IMR-90 (cell line): ENCODE data around the gene DNM3. TPM values are rescaled to one million over a fixed set of nuclear protein-coding genes. Genes with fewer than 3 reads are reported as not detected.

Source experiments
- ATAC-seq: fragments of 200-7000 bp; cut with Tn5 transposase; 2 replicates; pipeline ENCODE4 v1.9.1; 2020; ENCODE audit warnings: low read depth, mild to moderate bottlenecking, moderate library complexity
- BruUV-seq: library from RNA; stranded (reverse); fragments of 400-500 nt; replicated peaks from 2 replicates; lab custom pipeline; 2021; lab: Mats Ljungman, UMichigan
- CTCF ChIA-PET: fragments of 300-600 bp; formaldehyde crosslinking; extraction: SDS; loops from one replicate; lab custom pipeline; 2021; ENCODE audit warnings: antibody characterized with exemption; lab: Yijun Ruan, JAX
- POLR2A ChIA-PET: fragments of 300-600 bp; sonication (Branson Sonifier 250); formaldehyde crosslinking; loops from one replicate; lab custom pipeline; 2022; ENCODE audit warnings: antibody characterized with exemption; ENCODE audit not compliant: unreplicated experiment; lab: Charles Lee
- DNase-seq: peaks from one replicate; pipeline ENCODE4 v3.0.0; 2013
- H2AFZ ChIP-seq: replicated peaks from 2 replicates; pipeline ENCODE3; 2013; ENCODE audit warnings: low read length, mild to moderate bottlenecking; ENCODE audit not compliant: poor library complexity
- H2AK5ac ChIP-seq: 2 replicates; pipeline ENCODE4 v1.6.1; 2013; ENCODE audit warnings: low read depth, low read length, inconsistent platforms
- H2AK9ac ChIP-seq: replicated peaks from 2 replicates; pipeline ENCODE3; 2013; ENCODE audit warnings: mild to moderate bottlenecking, low read depth, low read length, moderate library complexity; ENCODE audit not compliant: poor library complexity
- H2BK120ac ChIP-seq: 2 replicates; pipeline ENCODE4 v1.6.1; 2013; ENCODE audit warnings: low read depth, low read length, inconsistent platforms
- H2BK15ac ChIP-seq: 3 replicates; pipeline ENCODE4 v1.6.1; 2013; ENCODE audit warnings: low read depth, low read length, inconsistent platforms
- H2BK20ac ChIP-seq: 2 replicates; pipeline ENCODE4 v1.6.1; 2013; ENCODE audit warnings: low read depth, mild to moderate bottlenecking, inconsistent platforms, low read length, moderate library complexity
- H2BK5ac ChIP-seq: 2 replicates; pipeline ENCODE4 v1.6.1; 2013; ENCODE audit warnings: mild to moderate bottlenecking, low read depth, low read length, inconsistent platforms; ENCODE audit not compliant: poor library complexity, severe bottlenecking
- H3K14ac ChIP-seq: replicated peaks from 2 replicates; pipeline ENCODE4 v1.6.1; 2013; ENCODE audit warnings: low read depth, low read length, inconsistent platforms
- H3K18ac ChIP-seq: 2 replicates; pipeline ENCODE4 v1.6.1; 2013; ENCODE audit warnings: low read depth, low read length, control low read depth
- H3K23ac ChIP-seq: 2 replicates; pipeline ENCODE4 v1.6.1; 2013; ENCODE audit warnings: low read depth, low read length, inconsistent platforms
- H3K27ac ChIP-seq: 2 replicates; pipeline ENCODE4 v1.5.1; 2013; ENCODE audit warnings: mild to moderate bottlenecking, control low read depth, low read length; ENCODE audit not compliant: insufficient read depth
- H3K27me3 ChIP-seq: 2 replicates; pipeline ENCODE4 v1.6.1; 2013; ENCODE audit warnings: low read length; ENCODE audit not compliant: control insufficient read depth, insufficient read depth
- H3K36me3 ChIP-seq: 2 replicates; pipeline ENCODE4 v1.6.1; 2013; ENCODE audit warnings: low read length, mixed read lengths; ENCODE audit not compliant: control insufficient read depth, insufficient read depth
- H3K4ac ChIP-seq: 2 replicates; pipeline ENCODE4 v1.6.1; 2013; ENCODE audit warnings: low read depth, low read length, inconsistent platforms
- H3K4me1 ChIP-seq: 2 replicates; pipeline ENCODE4 v1.6.1; 2013; ENCODE audit warnings: low read length, mixed read lengths; ENCODE audit not compliant: control insufficient read depth, insufficient read depth
- H3K4me2 ChIP-seq: 2 replicates; pipeline ENCODE4 v1.6.1; 2013; ENCODE audit warnings: low read depth, mild to moderate bottlenecking, control low read depth, low read length, moderate library complexity
- H3K4me3 ChIP-seq: 2 replicates; pipeline ENCODE4 v1.5.1; 2013; ENCODE audit warnings: low read depth, mild to moderate bottlenecking, control low read depth, low read length, moderate library complexity; ENCODE audit not compliant: insufficient read depth
- H3K56ac ChIP-seq: 2 replicates; pipeline ENCODE4 v1.6.1; 2013; ENCODE audit warnings: low read length, inconsistent platforms; ENCODE audit not compliant: insufficient read depth; ENCODE audit errors: extremely low read depth
- H3K79me1 ChIP-seq, 2 experiments: 2 replicates each; pipeline ENCODE4 v1.6.1; 2013; ENCODE audit warnings: low read length in 2 of 2, inconsistent platforms in 1 of 2, low read depth in 1 of 2
- H3K9ac ChIP-seq: 2 replicates; pipeline ENCODE4 v1.6.1; 2013; ENCODE audit warnings: low read depth, low read length, control low read depth
- H3K9me1 ChIP-seq: 2 replicates; pipeline ENCODE4 v1.6.1; 2013; ENCODE audit warnings: low read length, inconsistent platforms; ENCODE audit not compliant: insufficient read depth
- H3K9me3 ChIP-seq: 2 replicates; pipeline ENCODE4 v1.6.1; 2013; ENCODE audit warnings: low read length; ENCODE audit not compliant: control insufficient read depth, insufficient read depth
- H4K20me1 ChIP-seq: 2 replicates; pipeline ENCODE4 v1.6.1; 2013; ENCODE audit warnings: low read length, inconsistent platforms; ENCODE audit not compliant: insufficient read depth
- H4K5ac ChIP-seq: 2 replicates; pipeline ENCODE4 v1.6.1; 2013; ENCODE audit warnings: mild to moderate bottlenecking, low read depth, low read length, control low read depth
- H4K8ac ChIP-seq, 2 experiments: 2 replicates each; pipeline ENCODE4 v1.6.1; 2013; ENCODE audit warnings: low read depth in 2 of 2, low read length in 2 of 2, control low read depth in 1 of 2, inconsistent platforms in 1 of 2
- H4K91ac ChIP-seq: 2 replicates; pipeline ENCODE4 v1.6.1; 2013; ENCODE audit warnings: low read depth, low read length, inconsistent platforms; ENCODE audit not compliant: insufficient read depth
- CEBPB ChIP-seq: IDR thresholded peaks from 2 replicates; pipeline ENCODE4 v1.6.1; 2012; ENCODE audit warnings: low read depth, low read length, improper control_type of control experiment
- CHD1 ChIP-seq: IDR thresholded peaks from 2 replicates; pipeline ENCODE4 v1.6.1; 2012; ENCODE audit warnings: low read depth, low read length, improper control_type of control experiment
- FOS ChIP-seq: fragments of 150-350 bp; IDR thresholded peaks from 2 replicates; pipeline ENCODE4 v1.6.1; 2016; ENCODE audit warnings: low read depth, low read length
- MAFK ChIP-seq: IDR thresholded peaks from 2 replicates; pipeline ENCODE4 v1.6.1; 2012; ENCODE audit warnings: low read depth, low read length, improper control_type of control experiment
- MAZ ChIP-seq: IDR thresholded peaks from 2 replicates; pipeline ENCODE4 v1.6.1; 2012; ENCODE audit warnings: low read depth, mild to moderate bottlenecking, low read length, improper control_type of control experiment, moderate library complexity, borderline replicate concordance
- MXI1 ChIP-seq: IDR thresholded peaks from 2 replicates; pipeline ENCODE4 v1.6.1; 2012; ENCODE audit warnings: low read depth, mild to moderate bottlenecking, low read length, moderate library complexity, borderline replicate concordance
- NFE2L2 ChIP-seq: fragments of 150-350 bp; IDR thresholded peaks from 2 replicates; pipeline ENCODE4 v1.6.1; 2016; ENCODE audit warnings: low read depth, mild to moderate bottlenecking, low read length
- POLR2A ChIP-seq: IDR thresholded peaks from 2 replicates; pipeline ENCODE4 v1.6.1; 2012; ENCODE audit warnings: mild to moderate bottlenecking, low read depth, low read length
- RAD21 ChIP-seq: IDR thresholded peaks from 2 replicates; pipeline ENCODE4 v1.6.1; 2012; ENCODE audit warnings: low read length, improper control_type of control experiment
- RCOR1 ChIP-seq: IDR thresholded peaks from 2 replicates; pipeline ENCODE4 v1.6.1; 2012; ENCODE audit warnings: mild to moderate bottlenecking, low read length, improper control_type of control experiment; ENCODE audit not compliant: insufficient replicate concordance
- RFX5 ChIP-seq: IDR thresholded peaks from 2 replicates; pipeline ENCODE4 v1.8.0; 2012; ENCODE audit warnings: low read depth, mild to moderate bottlenecking, low read length, moderate library complexity
- SMC3 ChIP-seq: fragments of 150-350 bp; IDR thresholded peaks from 2 replicates; pipeline ENCODE4 v1.6.1; 2016; ENCODE audit warnings: low read depth, mild to moderate bottlenecking, antibody characterized with exemption, low read length, moderate library complexity
- WGBS, 2 experiments: methylation state at CpG; one replicate each; pipeline versions ENCODE4 v1.1.5 to v1.1.7; 2013; ENCODE audit warnings: missing lambda C conversion rate in 2 of 2; ENCODE audit not compliant: insufficient read length in 1 of 2; ENCODE audit errors: extremely low coverage in 2 of 2; 5-methylcytosine and 5-hydroxymethylcytosine counted together
- dilution Hi-C: fragments of 300-500 bp; cut with HindIII; formaldehyde crosslinking; loops from one replicate; pipeline ENCODE4 v1.14.3; 2018; ENCODE audit warnings: low sequenced_read_pairs; ENCODE audit not compliant: unreplicated experiment
- in situ Hi-C: fragments of 300-500 bp; cut with MboI; formaldehyde crosslinking; loops from 3 replicates; pipeline ENCODE4 v1.14.3; 2019; ENCODE audit warnings: low sequenced_read_pairs, inconsistent platforms, mixed read lengths
- intact Hi-C: fragments of 100-400 bp; cut with micrococcal nuclease; formaldehyde crosslinking; loops from 2 replicates; pipeline ENCODE4 v1.10.0; 2022
- polyA plus RNA-seq, 3 experiments: library from polyadenylated mRNA; depleted of rRNA; stranded (reverse); fragments of >200 nt; gene quantifications; 2 replicates each; pipeline ENCODE4 v1.2.3, GENCODE V29; 2012; ENCODE audit warnings: low replicate concordance in 1 of 3
- total RNA-seq: library from RNA; depleted of rRNA; stranded (reverse); fragments of >200 nt; gene quantifications from 2 replicates; pipeline ENCODE4 v1.2.3, GENCODE V29; 2012
- TF ChIP-seq, protein P1 (sequence below): conservative IDR thresholded peaks from 2 replicates; pipeline ENCODE4 v1.5.1; 2012; ENCODE audit warnings: mild to moderate bottlenecking, low read depth, low read length, improper control_type of control experiment
- TF ChIP-seq, protein P2 (sequence below): fragments of 150-350 bp; IDR thresholded peaks from 2 replicates; pipeline ENCODE4 v1.6.1; 2016; ENCODE audit warnings: low read depth, mild to moderate bottlenecking, low read length, moderate library complexity, borderline replicate concordance
- TF ChIP-seq, protein P3 (sequence below): fragments of 150-350 bp; IDR thresholded peaks from 2 replicates; pipeline ENCODE4 v1.6.1; 2017; ENCODE audit warnings: mild to moderate bottlenecking, antibody characterized with exemption, low read length, low read depth

The DNM3 gene
- total and polyA plus RNA-seq, 2 of the 4 experiments (the other 2 are of a cell fraction): 0.36 TPM

DNA sequence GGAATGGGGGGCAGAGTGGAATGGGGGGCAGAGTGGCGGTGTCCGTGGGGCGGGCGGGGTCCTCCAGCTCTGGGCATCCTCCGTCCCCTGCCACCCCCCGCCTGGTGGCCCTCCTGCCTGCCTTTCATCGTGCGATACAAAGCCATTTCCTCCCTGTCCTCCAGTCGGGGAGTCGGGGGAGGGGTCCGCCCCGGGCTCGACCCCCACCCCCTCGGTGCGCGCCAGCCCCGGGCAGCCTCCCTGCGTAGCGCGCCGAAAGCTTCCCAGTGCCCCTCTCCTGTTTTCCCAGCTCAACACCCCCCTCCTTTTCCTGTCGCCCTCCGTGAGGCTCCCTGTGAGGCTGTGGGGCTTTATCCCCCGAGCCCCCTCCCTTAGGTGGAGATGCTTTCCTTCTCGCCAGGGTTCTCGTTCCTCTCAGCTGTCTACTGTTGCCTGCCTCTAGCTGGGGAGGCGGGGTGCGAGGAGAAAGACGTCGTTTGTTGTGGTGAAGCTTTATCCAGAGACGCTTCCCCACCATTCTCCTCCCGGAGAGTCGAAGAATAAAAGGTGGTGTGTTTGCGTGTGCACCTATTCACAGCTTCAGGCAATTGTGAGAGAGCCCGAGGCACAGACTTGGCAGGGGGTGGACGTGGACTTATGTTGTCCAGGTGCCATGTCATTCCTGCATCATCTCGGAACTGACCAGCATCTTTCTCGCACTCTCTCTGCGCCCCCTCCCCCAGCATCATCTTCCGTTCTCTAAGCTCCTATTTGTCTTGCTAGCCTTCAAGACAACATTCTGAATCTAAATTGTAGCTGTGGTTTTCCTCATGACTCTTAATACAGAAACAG, 848 bp downstream of the DNM3 start:
- ChIA-PET POLR2A (no interaction called here), CTCF (interaction anchor here (0.5 to 1.3 kb wide), 5 partner anchors 11 to 584 kb away, joined by 3 to 4 read pairs (median 3); no protein-coding TSS in a partner anchor)
- Histone ChIP-seq H3K9me3 (0 out of 2 replicates have a peak, but pooled peaks cover 2% of the 10 kb centered on the region), H3K4me3 (peak overlapping the region; percentile 65), H3K4me1 (no peaks in the 10 kb centered on the region; the same call in 1 of the 2 replicates), H4K91ac (no peak overlapping the region), H2BK120ac (no peak overlapping the region), H4K8ac (no peak overlapping the region), H3K36me3 (no peaks in the 10 kb centered on the region), H2BK20ac (no peak overlapping the region), H3K23ac (peak overlapping the region; percentile 74), H3K14ac (no peak overlapping the region), H2BK5ac (no peak overlapping the region), H3K27ac (no peak overlapping the region), H2AK9ac (no peak overlapping the region), H3K18ac (no peak overlapping the region), H3K4ac (no peak overlapping the region), H4K20me1 (no peaks in the 10 kb centered on the region), H2AFZ (peak overlapping the region; percentile 90), H3K9me1 (no peaks in the 10 kb centered on the region), H3K4me2 (peak overlapping the region; percentile 73), H3K56ac (no peak overlapping the region), H3K9ac (no peak overlapping the region), H2AK5ac (no peak overlapping the region), H3K79me1 (no peaks in the 10 kb centered on the region), H4K5ac (no peak overlapping the region), H3K27me3 (peaks cover 9% of the 10 kb centered on the region), H2BK15ac (no peak overlapping the region)
- ATAC-seq: no peak
- intact Hi-C loops: no loop called here
- WGBS, 2 experiments: 0% methylated on average over 1 of the region's 40 CpGs; no CpG with 5 or more reads in 1 of the 2 experiments
- dilution Hi-C loops: no loop called here
- in situ Hi-C loops: no loop called here
- DNase-seq: no peak
- BruUV-seq: no TSS peak
- TF ChIP-seq CEBPB (no peak), MXI1 (no peak), FOS (no peak), MAZ (no peak), POLR2A (no peak), CHD1 (no peak), SMC3 (no peak), RAD21 (no peak), RFX5 (no peak), MAFK (no peak), RCOR1 (no peak), NFE2L2 (no peak)
- TF ChIP-seq, protein P1, sequence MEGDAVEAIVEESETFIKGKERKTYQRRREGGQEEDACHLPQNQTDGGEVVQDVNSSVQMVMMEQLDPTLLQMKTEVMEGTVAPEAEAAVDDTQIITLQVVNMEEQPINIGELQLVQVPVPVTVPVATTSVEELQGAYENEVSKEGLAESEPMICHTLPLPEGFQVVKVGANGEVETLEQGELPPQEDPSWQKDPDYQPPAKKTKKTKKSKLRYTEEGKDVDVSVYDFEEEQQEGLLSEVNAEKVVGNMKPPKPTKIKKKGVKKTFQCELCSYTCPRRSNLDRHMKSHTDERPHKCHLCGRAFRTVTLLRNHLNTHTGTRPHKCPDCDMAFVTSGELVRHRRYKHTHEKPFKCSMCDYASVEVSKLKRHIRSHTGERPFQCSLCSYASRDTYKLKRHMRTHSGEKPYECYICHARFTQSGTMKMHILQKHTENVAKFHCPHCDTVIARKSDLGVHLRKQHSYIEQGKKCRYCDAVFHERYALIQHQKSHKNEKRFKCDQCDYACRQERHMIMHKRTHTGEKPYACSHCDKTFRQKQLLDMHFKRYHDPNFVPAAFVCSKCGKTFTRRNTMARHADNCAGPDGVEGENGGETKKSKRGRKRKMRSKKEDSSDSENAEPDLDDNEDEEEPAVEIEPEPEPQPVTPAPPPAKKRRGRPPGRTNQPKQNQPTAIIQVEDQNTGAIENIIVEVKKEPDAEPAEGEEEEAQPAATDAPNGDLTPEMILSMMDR: no peak
- TF ChIP-seq, protein P2, sequence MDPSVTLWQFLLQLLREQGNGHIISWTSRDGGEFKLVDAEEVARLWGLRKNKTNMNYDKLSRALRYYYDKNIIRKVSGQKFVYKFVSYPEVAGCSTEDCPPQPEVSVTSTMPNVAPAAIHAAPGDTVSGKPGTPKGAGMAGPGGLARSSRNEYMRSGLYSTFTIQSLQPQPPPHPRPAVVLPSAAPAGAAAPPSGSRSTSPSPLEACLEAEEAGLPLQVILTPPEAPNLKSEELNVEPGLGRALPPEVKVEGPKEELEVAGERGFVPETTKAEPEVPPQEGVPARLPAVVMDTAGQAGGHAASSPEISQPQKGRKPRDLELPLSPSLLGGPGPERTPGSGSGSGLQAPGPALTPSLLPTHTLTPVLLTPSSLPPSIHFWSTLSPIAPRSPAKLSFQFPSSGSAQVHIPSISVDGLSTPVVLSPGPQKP: no peak
- TF ChIP-seq, protein P3, sequence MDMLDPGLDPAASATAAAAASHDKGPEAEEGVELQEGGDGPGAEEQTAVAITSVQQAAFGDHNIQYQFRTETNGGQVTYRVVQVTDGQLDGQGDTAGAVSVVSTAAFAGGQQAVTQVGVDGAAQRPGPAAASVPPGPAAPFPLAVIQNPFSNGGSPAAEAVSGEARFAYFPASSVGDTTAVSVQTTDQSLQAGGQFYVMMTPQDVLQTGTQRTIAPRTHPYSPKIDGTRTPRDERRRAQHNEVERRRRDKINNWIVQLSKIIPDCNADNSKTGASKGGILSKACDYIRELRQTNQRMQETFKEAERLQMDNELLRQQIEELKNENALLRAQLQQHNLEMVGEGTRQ: no peak
